Right ventricle myocardium superior (tissue), 1 donor: ENCODE results near the gene GYS2. TPM values are rescaled to one million over a fixed set of nuclear protein-coding genes. Genes with fewer than 3 reads are reported as not detected.
"Not testable (repeated sequence)": the region's sequence is repeated elsewhere in the genome, so short reads cannot be mapped to it uniquely, and the experiment has no call there.

ENCODE experiments used
- ATAC-seq: fragments of 200-7000 bp; cut with Tn5 transposase; one replicate; pipeline ENCODE4 v1.9.1; 2020; ENCODE audit warnings: mild to moderate bottlenecking; ENCODE audit not compliant: poor library complexity
- DNase-seq: peaks from one replicate; pipeline ENCODE4 v3.0.0-alpha.2; 2020
- intact Hi-C: fragments of 100-400 bp; cut with DNase I; formaldehyde crosslinking; loops from one replicate; pipeline ENCODE4 v1.11.2; 2022
- long read RNA-seq: library from polyadenylated mRNA; unstranded; transcript quantifications from one replicate; pipeline ENCODE4 v2.0.0, GENCODE V29; 2021
- total RNA-seq: library from RNA; stranded (reverse); fragmentation: NEBNext Ultra II Directional; extraction: Animal tissue kit (Norgen Biotek cat#: 25700); gene quantifications from one replicate; pipeline ENCODE4 v1.2.1, GENCODE V29; 2021
- donor health status: DM: no; HTN: yes; CAD: no; lungs with severe emphysema.

GYS2 gene
- not detected for total RNA-seq
- long read RNA-seq, result 0 reads

GRCh38 chr12:21604245-21605101 is at the start of gene GYS2:
Gene GYS2 (minus strand): TSS chr12:21604847. CDS start chr12:21604592, 255 bp downstream.
- no peak for ATAC-seq
- no peak for DNase-seq

DNA sequence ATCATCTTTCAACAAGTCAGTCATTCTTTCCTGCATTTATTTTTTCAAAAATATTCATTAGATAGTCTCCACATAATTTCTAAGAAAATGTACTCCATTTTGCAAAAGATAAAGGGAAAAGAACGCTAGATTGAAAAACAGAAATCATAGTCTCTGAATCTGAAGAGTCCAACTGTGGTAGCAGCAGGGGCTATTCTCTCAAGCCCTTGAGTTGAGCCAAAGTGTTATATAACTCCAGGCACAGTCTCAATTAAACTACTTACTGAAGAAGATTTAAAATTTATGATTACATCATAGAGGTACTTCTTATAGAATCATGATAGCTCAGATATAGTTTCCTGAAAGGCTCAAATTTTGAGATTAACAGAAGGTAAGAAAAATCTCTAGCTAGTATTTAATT is 47.2 kb upstream of the GYS2 start:
- no peak for DNase-seq
- no peak for ATAC-seq
- intact Hi-C loops, result no loop called here

More at GRCh38 chr12:21604245-21605101, at the start of gene GYS2:
- intact Hi-C loops, result loop anchor here (5.0 to 10.0 kb wide), 2 partner anchors 60 to 78 kb away; no protein-coding TSS in a partner anchor

- intact Hi-C loops, result no loop called here
- ATAC-seq, result no peak
Observed at GRCh38 chr12:21650997-21651396, 46.4 kb upstream of the GYS2 start.

GRCh38 chr12:21649034-21649433 is 44.4 kb upstream of the GYS2 start:
- intact Hi-C loops, result no loop called here
- ATAC-seq, result no peak
- DNase-seq, result no peak

More at GRCh38 chr12:21650997-21651396, 46.4 kb upstream of the GYS2 start:
- DNase-seq, result no peak

GRCh38 chr12:21648378-21648777 is 43.7 kb upstream of the GYS2 start:
- intact Hi-C loops, result no loop called here
- no peak for DNase-seq
- ATAC-seq, result no peak

GRCh38 chr12:21647179-21647578 is 42.5 kb upstream of the GYS2 start:
- no peak for ATAC-seq
- no peak for DNase-seq
- intact Hi-C loops, result no loop called here

DNA sequence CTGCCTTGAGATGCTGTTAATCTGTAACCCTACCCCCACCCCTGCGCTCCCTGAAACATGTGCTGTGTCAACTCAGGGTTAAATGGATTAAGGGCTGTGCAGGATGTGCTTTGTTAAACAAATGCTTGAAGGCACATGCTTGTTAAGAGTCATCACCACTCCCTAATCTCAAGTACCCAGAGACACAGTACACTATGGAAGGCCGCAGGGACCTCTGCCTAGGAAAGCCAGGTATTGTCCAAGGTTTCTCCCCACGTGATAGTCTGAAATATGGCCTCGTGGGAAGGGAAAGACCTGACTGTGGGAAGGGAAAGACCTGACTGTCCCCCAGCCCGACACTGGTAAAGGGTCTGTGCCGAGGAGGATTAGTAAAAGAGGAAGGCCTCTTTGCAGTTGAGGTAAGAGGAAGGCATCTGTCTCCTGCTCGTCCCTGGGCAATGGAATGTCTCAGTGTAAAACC is 40.4 kb upstream of the GYS2 start:
- DNase-seq, intact Hi-C loops: not testable (repeated sequence)
- peak; percentile 24 for ATAC-seq

DNA sequence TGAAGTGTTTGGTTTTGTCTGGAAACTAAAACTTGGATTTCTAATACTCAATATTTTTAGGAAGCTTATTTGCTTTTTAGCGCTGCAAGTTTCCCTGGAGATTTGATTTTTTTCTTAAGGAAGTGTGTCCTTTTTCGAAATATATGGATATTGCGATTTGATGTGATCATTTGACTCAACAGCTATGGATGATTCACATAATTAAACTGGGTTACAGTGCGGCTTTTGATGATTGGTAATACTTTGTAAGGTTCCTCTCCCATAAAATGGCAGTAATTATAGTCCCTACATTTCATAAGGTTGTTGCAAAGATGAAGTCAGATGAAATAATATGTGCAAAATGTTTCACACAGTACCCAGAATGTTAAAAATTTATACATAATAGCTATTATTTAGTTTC is 39.9 kb upstream of the GYS2 start:
- no peak for ATAC-seq
- intact Hi-C loops, result no loop called here

DNA sequence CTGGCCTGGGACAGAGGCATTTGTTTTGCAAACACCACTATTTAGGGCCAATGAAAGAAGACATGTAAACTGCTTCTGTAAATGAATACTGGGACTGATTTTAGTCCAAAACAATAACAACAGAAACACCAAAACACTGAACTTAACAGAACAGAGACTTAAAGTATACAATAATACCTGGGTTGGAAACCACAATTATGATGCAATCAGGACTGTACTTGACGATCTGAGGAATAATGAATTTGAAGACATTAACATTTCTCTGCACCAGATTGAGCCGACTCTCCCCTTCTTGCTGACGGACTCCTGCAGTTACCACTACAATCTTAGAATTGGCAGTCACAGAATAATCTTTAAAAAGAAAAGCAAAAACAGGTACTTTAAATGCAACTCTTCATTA is 39.1 kb upstream of the GYS2 start:
- DNase-seq (no peak), ATAC-seq (no peak)
- intact Hi-C loops, result no loop called here

More for the DNA sequence above, 39.9 kb upstream of the GYS2 start:
- DNase-seq, result no peak

GRCh38 chr12:21642707-21643389 is 38.2 kb upstream of the GYS2 start:
- peak; percentile 63 for ATAC-seq
- intact Hi-C loops, result no loop called here
- DNase-seq, result no peak

- intact Hi-C loops, result no loop called here
- ATAC-seq (no peak), DNase-seq (no peak)
Observed at GRCh38 chr12:21638054-21638891, 33.6 kb upstream of the GYS2 start.

DNA sequence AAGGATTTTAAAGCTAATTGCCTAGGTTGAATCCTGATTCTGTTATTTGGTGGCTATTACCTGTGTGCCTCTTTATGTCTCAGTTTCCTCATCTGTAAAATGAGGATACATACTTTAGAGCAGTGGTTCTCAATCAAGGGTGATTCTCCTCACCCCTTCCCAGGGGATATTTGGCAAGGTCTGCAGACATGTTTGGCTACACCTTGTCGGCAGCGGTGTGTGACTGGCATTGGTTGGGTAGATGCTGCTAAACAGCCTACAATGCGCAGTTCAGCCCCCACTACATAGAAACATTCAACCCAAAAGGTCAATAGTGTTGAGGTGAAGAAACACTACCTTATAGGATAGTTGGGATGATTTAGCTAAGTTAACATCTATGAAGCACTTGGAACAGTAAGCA is 29.6 kb upstream of the GYS2 start:
- DNase-seq, result no peak
- intact Hi-C loops, result no loop called here
- ATAC-seq, result no peak

- no peak for ATAC-seq
- DNase-seq, result no peak
- intact Hi-C loops, result no loop called here
Observed at GRCh38 chr12:21631367-21631766, 26.7 kb upstream of the GYS2 start.

DNA sequence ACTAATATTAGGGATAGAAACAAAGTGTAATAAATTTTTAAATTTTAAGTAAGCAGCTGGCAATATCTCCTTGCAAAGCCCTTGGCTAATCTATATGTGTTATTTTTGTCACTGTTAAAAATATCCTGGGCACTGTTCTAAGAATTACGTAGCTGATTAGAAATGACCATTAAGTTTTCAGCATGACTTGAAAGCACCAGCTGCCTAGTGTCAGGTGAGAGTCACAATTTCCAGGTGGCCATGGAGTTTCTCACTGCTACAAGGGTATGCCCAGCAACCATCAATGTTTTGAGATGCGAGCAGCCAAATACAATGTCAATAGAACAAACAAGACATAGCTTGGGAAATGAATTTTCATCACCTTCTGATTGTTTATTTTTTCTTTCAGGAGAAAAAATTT is 23.3 kb upstream of the GYS2 start:
- ATAC-seq (peak; percentile 98), DNase-seq (no peak)
- intact Hi-C loops, result no loop called here

DNA sequence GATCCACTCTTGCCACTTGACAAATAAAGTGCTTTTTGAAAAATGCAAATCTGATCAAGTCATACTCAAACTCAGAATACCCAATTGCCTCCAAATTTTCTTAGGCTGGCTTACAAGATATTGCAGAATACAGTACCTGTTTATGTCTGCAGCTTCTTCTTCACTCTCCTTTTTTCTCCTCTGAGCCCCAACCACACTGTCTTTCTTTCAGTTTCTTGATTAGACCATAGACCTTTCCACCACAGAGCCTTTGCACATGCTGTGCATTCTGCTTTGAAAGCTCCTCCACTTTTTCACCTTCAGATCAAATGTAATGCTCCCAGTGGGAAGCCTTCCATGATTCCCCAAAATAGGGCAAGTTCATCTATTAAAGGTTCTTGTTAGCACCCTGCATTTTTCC is 13.9 kb upstream of the GYS2 start:
- DNase-seq, result no peak
- ATAC-seq, result no peak
- intact Hi-C loops, result no loop called here

DNA sequence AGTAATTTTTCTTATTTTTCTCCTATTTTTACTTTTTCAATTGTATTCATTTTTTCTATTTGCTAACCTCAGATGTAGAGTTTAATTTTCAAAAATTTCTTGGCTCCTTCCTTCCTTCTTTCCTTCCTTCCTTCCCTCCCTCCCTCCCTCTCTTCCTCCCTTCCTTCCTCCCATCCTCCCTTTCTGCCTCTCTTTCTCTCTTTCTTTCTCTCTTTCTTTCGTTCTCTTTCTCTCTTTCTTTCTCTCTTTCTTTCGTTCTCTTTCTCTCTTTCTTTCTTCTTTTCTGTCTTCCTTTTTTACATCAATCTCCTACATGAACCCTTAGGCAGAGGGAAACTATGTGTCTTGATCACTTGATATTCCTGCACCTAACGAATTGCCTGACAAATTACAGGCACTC is 12.4 kb upstream of the GYS2 start:
- no peak for DNase-seq
- intact Hi-C loops, result no loop called here
- no peak for ATAC-seq

- DNase-seq (no peak), ATAC-seq (no peak)
- intact Hi-C loops, result no loop called here
Observed at GRCh38 chr12:21615431-21615830, 10.8 kb upstream of the GYS2 start.

DNA sequence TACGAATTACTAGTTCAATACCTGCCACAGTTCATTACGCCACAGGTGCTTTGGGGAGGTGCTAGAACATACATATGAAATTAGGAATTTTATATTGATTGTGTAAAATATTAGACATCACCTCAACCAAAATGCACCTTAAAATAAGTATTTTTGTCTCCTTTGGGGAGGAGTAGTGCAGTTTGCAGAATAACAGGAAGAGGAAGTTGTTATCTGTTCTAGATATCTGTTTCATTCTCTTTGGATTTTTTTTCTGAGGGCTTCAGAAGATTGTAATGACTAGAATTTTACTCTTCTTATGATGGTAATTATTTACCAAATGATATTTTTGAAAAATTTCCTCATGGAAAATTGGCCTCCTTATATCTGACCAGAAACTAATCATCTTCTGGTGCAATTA is 9.9 kb upstream of the GYS2 start:
- no peak for DNase-seq
- ATAC-seq, result no peak
- intact Hi-C loops, result no loop called here

- no peak for ATAC-seq
- intact Hi-C loops, result no loop called here
- DNase-seq, result no peak
Observed at GRCh38 chr12:21613931-21614330, 9.3 kb upstream of the GYS2 start.
